GM19193 (cell line): Measurements from ENCODE around the gene DIDO1.

Experiments
- POLR2A ChIP-seq: IDR thresholded peaks from 4 replicates; pipeline ENCODE4 v1.6.1; 2011; ENCODE audit not compliant: insufficient read depth, insufficient read length; ENCODE audit errors: extremely low read depth

The DIDO1 gene

GRCh38 chr20:62928246-62928939 is 2.1 kb upstream of the DIDO1 start:
- TF ChIP-seq POLR2A: no peak

GRCh38 chr20:62927128-62927705 is 912 bp upstream of the DIDO1 start:
- no peak for TF ChIP-seq POLR2A

- no peak for TF ChIP-seq POLR2A
Observed at GRCh38 chr20:62925420-62926228, 681 bp downstream of the DIDO1 start.

GRCh38 chr20:62925076-62925419 is 1.3 kb downstream of the DIDO1 start:
- TF ChIP-seq POLR2A: no peak

- TF ChIP-seq POLR2A: no peak
Observed at GRCh38 chr20:62924442-62925075, 1.7 kb downstream of the DIDO1 start.

GRCh38 chr20:62923669-62924441 is 2.5 kb downstream of the DIDO1 start:
- no peak for TF ChIP-seq POLR2A

- no peak for TF ChIP-seq POLR2A
Observed at GRCh38 chr20:62922451-62922921, 3.8 kb downstream of the DIDO1 start.

GRCh38 chr20:62921119-62921687 is 5.1 kb downstream of the DIDO1 start:
- no peak for TF ChIP-seq POLR2A

- TF ChIP-seq POLR2A: no peak
Observed at GRCh38 chr20:62920039-62920645, 6.2 kb downstream of the DIDO1 start.

- TF ChIP-seq POLR2A: no peak
Observed at GRCh38 chr20:62918831-62919230, 7.5 kb downstream of the DIDO1 start.

- TF ChIP-seq POLR2A: no peak
Observed at GRCh38 chr20:62918147-62918546, 8.2 kb downstream of the DIDO1 start.

- TF ChIP-seq POLR2A: no peak
Observed at GRCh38 chr20:62917720-62918119, 8.6 kb downstream of the DIDO1 start.

- TF ChIP-seq POLR2A: no peak
Observed at GRCh38 chr20:62916703-62917476, 9.4 kb downstream of the DIDO1 start.
